Measurements from ENCODE around the gene ZNF618.
"Not testable (repeated sequence)": the region's sequence is repeated elsewhere in the genome, so short reads cannot be mapped to it uniquely, and the experiment has no call there.

Gene ZNF618

DNA sequence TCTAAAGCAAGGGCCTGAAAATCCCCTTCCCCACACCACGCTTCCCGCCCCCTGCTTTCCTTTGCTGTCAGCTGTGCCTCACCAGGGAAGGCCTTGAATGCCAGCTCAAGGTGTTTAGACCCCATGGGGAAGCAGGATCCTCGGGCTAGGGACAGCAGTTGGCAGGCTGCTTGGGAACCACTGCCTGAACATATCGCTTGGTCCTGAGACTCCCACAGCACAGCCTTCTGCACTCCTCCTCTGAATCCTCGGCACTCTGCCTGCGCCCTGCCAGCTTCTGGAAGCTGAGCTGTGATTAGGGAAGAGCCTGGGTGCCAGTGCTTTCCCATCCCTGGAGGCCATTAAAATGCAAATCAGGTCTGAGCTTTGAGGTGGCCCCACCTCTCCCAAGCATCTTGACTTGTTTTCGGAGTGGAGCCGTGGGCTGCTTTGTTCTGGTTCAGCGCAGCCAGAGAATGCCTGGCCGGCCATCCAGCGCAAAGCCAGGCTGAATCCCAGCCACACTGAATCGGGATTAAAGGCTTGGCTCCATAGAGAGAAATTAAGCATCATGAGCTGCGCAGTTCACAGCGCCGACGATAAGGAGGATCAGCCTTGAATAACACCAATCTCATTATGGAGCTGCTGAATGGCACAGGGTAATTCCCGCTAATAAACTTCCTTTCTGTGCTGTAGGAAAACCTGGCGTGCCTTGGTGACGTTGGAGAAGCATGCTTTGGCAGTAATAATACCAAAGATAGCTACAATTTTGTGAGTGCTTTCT, 162.0 kb downstream of the ZNF618 start:
- DNase-seq (ENCODE audit: low read depth in 2 of 2) = no peak

DNA sequence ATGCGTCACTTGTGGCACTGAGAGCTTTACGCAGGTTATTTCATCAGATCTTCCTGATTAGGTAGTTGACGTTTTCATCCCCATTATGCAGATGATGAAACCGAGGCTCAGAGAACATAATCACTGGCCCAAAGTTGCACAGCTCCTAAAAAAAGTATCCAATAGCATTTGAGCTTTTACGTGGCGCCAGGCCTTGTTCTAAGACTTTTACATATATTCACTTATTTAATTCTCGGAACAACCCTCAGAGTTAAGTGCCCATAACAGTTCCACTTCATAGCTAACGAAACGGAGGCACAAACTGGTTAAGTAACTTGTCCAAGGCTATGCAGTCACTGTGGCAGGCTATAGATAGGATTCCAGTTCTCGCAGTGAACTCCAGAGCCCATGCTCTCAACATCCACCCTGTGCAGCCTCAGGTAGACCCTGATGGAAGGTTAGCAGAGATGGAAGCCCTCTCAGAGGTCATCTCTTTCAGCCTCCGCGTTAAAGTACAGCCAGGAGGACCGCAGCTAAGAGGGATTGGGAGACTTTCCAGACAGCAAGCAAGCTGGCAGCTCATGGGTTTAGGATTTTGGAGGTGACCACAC, 162.7 kb downstream of the ZNF618 start:
- no peak for DNase-seq (ENCODE audit: low read depth in 2 of 2)

DNA sequence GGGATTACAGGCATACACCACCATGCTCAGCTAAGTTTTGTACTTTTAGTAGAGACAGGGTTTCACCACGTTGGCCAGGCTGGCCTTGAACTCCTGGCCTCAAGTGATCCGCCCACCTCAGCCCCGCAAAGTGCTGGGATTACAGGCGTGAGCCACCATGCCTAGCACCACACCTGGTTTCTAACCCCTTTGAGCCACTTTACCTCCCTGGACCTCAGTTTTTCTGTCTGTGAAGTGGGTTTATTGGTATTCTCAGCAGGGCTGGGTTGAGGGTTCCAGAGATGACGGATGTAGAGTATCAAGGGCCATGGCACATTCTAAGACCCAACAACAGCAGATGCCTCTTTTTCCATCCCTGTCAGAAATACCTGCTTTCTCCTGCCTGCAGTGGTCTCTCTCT, 163.4 kb downstream of the ZNF618 start:
- DNase-seq (ENCODE audit: low read depth in 2 of 2) = no peak

DNA sequence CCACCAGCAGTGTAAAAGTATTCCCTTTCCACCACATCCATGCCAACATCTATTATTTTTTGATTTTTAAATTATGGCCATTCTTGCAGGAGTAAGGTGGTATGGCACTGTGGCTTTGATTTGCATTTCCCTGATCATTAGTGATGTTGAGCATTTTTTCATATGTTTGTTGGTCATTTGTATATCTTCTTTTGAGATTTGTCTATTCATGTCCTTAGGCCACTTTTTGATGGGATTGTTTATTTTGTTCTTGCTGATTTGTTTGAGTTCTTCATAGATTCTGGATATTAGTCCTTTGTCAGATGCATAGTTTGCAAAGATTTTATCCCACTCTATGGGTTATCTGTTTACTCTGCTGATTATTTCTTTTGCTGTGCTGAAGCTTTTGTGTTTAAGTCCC, 167.6 kb downstream of the ZNF618 start:
- not testable (repeated sequence) for DNase-seq (ENCODE audit: low read depth in 2 of 2)

DNA sequence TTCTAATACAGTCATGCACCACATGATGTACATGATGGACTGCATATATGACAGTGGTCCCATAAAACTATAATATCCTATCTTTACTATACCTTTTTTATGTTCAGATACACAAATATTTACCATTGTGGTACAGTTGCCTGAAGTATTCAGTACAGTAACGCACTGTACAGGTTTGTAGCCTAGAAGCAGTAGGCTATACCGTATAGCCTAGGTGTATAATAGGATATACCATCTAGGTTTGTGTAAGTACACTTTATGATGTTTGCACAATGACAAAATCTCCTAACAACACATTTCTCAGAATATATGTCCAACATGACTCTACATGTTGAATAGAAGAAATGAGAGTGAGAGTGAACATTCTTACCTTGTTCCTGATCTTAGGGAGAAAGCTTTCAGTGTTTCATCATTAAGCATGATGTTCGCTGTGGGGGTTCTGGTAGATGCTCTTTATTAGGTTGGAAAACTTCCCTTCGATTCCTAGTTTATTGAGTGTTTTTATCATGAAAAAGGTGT, 170.2 kb downstream of the ZNF618 start:
- DNase-seq (ENCODE audit: low read depth in 2 of 2) = no peak

DNA sequence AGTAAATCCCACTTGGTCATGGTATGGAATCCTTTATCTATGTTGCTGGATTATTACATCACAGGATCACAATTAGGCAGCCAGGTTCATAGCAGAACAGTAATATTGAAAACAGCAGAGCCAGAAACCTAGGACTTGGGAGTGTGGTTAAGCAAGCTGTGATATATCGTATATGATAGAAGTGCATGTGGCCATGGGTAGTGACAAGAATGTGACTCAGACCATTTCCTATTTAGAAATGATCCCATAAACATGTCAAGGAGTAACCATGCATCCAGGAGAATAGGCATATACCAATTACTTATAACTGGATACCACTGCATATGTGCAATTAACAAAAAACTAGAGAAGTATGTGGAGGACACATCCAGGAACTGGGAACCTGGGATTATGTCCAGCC, 170.8 kb downstream of the ZNF618 start:
- DNase-seq (ENCODE audit: low read depth in 2 of 2) = no peak

DNA sequence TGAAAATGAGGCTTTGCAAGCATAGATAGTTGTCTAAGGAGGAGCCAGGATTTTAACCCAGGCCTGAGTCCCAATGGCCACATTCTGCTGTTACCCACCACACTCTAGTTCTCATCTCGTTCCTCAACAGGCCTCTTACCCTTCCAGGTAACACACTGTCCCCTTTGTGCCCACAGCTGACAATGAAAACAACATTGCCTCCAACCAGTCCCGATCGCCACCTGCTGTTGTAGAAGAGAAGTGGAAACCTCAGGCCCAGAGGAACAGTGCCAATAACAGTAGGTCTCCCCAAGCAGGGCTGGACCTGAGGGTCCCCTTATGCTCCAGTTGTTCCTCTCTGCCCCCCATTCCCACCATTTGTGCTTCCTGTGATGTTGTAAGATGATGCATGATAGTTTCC, 171.6 kb downstream of the ZNF618 start:
- DNase-seq (ENCODE audit: low read depth in 2 of 2) = no peak

DNA sequence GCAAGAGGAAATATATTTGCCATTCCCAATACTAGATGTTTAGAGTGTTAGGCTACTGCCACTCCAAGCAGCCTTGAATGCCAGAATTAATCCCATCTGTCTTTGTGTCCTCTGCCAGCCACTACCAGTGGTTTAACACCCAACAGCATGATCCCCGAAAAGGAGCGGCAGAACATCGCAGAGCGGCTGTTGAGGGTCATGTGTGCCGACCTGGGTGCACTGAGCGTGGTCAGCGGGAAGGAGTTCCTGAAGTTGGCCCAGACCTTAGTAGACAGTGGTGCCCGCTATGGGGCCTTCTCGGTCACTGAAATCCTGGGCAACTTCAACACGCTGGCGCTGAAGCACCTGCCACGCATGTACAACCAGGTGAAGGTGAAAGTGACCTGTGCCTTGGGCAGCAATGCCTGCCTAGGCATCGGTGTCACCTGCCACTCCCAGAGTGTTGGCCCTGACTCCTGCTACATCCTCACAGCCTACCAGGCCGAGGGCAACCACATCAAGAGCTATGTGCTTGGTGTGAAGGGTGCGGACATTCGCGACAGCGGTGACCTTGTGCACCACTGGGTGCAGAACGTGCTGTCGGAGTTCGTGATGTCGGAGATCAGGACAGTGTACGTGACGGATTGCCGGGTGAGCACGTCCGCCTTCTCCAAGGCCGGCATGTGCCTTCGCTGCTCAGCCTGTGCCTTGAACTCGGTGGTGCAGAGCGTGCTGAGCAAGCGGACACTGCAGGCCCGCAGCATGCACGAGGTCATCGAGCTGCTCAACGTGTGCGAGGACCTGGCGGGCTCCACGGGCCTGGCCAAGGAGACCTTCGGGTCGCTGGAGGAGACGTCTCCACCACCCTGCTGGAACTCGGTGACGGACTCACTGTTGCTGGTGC, 172.7 kb downstream of the ZNF618 start:
- DNase-seq (ENCODE audit: low read depth in 2 of 2) = no peak

DNA sequence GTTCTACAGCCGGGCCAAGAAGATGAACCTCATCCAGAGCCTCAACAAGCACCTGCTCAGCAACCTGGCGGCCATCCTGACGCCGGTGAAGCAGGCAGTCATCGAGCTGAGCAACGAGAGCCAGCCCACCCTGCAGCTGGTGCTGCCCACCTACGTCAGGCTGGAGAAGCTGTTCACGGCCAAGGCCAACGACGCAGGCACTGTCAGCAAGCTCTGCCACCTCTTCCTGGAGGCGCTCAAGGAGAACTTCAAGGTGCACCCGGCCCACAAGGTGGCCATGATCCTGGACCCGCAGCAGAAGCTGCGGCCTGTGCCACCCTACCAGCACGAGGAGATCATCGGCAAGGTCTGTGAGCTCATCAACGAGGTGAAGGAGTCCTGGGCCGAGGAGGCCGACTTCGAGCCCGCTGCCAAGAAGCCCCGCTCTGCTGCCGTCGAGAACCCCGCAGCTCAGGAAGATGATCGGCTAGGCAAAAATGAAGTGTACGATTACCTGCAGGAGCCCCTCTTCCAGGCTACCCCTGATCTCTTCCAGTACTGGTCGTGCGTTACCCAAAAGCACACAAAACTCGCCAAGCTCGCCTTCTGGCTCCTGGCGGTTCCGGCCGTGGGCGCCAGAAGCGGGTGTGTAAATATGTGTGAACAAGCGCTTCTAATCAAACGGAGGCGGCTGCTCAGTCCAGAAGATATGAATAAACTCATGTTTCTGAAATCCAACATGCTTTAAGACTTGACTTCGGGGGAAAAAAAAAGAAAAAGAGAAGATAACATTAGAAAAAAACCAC, 173.5 kb downstream of the ZNF618 start:
- DNase-seq (ENCODE audit: low read depth in 2 of 2) = no peak

DNA sequence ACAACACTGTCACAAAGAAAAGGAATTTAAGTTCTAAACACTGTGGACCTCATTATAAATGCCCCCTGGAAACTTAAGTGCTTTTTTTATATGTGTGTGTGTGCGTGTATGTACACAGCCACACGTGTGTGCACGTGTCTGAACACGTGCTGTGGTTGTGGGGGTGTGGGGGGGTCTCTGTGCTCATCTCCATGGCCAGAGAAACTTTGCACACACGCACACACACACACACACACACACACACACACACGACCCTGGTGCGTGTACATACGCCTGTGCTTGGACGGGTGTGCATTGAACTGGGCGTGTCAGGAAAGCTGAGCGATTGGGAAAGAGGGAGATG, 174.1 kb downstream of the ZNF618 start:
- DNase-seq (ENCODE audit: low read depth in 2 of 2) = no peak

DNA sequence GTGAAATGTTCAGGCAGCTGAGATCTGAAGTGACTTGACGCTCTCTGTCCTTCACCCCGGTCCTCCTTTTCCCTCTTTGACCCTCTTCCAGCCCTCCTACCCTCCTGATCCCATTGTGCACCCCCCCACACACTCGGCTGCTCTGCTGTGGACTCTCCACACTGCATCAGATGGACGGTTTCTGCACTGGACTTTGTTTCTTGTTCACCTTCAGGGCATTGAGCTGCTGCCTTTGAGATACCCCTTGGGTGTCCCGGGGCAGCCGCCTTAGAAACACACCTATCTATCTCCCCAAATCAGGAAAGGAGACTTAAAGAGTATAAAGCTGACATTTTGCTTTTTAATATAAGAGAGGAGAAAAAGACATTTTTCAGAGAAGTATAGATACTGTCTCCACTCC, 174.5 kb downstream of the ZNF618 start:
- no peak for DNase-seq (ENCODE audit: low read depth in 2 of 2)

DNA sequence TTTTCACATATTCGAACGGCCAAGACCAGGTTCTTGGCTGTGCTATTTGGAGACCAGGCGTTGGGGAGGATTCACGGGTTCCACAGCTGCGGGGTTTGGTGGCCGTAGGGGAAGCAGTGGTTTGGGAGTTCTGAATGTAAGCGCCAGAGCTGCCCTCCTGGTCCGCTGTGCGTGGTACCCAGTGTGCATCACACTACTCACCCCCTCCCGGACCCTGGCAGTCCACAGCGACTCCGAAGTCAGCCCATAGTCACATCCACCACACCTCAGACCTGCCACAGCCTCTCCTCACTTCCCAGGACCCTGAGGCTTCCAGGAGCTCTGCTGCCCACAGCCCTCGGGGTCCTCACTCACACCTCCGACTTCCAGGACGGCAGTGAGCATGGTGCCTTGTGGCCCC, 175.2 kb downstream of the ZNF618 start:
- DNase-seq (ENCODE audit: low read depth in 2 of 2) = no peak

DNA sequence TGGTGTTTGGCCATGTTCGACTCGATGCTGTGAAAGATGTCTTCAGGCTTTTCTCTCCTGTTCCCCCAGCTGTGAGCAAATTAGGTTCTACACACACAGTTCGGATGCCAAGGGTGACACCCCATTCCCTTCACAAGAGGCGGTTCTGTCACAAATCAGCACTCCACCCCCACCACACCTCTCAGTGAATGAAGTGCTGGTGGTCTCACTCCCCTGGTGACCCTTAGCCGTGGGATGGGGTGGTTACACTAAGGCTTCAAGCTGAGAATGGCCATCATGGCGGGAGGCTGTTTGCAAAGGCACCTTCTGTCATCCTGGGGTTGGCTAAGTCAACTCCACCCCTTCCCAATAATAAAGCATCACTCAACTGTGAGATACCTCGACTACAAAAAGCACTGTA, 175.6 kb downstream of the ZNF618 start:
- no peak for DNase-seq (ENCODE audit: low read depth in 2 of 2)

DNA sequence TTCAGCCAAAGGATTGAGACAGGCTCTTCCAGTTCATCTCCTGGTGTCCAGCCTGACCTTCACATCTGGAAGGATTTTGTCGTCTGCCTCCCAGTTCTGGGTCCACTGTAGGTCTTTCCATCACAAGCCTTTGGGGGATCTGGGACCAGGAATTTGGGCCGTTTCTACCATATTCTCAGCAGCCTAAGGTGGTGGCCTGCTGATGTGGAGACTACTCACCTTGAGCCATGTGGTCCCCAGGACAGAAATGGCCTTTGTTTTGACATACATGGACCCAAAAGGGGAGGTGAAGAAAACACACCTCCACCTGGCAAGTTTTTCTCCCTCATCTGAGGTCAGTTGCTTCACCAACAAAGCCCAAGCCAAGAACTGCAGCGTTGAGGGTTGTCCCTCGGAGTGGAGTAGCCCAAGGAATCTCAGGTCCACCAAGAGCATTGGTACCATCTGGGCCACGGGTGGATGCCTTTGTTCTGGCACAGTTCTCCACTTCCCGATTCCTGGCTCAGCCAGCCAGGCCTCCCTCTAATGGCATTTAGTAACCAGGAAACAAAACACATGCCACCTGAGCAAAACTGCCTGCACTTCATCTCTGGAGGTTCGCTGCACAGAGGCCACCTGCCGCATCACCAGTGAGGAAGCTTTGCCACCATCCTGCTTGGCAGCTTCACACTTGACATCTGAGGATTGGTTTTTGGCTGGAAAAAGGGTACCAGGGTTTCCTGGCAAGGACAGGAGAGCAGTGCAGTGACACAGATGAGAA, 177.3 kb downstream of the ZNF618 start:
- no peak for DNase-seq (ENCODE audit: low read depth in 2 of 2)

DNA sequence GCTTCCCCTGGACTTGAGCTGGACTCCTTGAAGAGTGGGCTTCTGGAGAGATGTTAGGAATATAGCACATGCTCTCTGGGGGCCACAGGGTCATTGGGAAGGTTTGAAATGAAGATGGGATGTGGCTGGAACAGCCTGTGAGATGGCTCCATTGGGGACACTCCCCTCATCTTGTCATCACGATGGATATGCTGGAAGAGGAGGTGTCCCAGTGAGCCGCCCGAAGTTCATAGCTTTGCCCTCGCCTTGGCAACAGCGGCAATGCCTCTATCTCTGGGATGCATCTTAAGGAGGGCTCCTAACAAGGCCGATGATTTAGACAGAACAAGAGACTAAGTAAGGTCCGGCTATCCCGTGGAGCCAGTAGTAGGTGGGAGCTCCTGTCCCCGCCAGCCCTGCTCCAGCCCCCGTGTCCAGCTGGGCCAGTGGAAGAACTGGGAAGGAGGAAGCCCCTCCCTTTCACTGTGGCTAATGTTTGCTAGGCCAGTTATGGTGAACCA, 178.1 kb downstream of the ZNF618 start:
- DNase-seq (ENCODE audit: low read depth in 2 of 2) = no peak

DNA sequence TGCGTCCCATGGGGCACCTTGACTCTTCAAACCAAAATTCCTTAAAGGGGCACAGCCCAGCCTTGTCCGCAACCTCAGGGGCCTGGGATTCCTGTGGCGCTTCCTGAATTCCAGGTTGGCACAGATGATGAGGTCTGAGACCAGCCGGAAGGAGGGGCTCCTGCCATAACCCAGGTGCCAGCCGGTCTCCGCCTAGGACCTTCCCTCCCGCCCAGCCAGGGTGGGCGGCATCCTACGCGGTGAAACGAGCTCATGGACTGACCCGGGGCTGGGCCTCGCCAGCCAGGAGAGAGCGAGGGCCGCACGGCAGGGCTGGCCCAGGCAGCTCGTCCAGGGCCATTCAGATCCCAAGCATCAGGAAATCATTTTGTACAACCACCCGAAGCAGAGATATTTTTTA, 179.0 kb downstream of the ZNF618 start:
- DNase-seq (ENCODE audit: low read depth in 2 of 2) = no peak

DNA sequence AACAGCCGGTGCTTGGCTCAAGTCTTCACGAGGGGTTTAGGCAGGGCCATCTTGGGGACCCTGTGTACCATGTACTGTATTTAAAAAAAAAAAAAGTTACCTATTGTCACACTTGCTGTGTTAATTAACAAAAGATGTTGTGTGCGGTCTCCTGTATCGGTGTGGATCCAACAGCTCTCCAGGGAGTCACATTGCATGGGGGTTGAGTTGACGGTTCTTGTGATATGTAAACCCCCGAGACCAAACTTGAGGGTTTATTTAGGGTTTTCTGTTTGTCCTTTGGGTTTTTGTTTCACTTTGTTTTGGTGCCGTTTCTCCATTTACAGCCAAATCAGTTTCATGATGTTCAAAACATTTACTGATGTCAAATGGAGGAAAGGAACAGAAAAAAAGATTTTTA, 179.8 kb downstream of the ZNF618 start:
- DNase-seq (ENCODE audit: low read depth in 2 of 2) = no peak

DNA sequence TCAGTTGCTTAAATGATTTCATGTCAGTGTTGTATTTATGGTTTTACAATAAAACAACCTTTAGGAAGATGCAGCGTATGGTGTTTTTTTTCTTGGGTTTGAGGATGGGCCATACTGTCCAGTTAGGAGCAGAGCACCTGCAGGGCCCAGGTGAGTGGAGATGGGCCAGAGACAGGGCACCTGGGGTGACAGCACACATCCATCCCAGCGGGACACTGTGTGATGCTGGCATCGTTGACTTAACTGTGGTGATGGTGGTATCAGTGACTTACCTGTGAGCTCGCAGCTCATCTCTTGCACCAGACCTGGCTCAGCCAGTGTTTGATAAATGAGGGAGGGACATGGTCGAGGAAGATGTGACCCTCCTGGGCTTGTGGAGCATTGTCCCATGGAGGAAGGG, 180.4 kb downstream of the ZNF618 start:
- DNase-seq (ENCODE audit: low read depth in 2 of 2) = no peak

DNA sequence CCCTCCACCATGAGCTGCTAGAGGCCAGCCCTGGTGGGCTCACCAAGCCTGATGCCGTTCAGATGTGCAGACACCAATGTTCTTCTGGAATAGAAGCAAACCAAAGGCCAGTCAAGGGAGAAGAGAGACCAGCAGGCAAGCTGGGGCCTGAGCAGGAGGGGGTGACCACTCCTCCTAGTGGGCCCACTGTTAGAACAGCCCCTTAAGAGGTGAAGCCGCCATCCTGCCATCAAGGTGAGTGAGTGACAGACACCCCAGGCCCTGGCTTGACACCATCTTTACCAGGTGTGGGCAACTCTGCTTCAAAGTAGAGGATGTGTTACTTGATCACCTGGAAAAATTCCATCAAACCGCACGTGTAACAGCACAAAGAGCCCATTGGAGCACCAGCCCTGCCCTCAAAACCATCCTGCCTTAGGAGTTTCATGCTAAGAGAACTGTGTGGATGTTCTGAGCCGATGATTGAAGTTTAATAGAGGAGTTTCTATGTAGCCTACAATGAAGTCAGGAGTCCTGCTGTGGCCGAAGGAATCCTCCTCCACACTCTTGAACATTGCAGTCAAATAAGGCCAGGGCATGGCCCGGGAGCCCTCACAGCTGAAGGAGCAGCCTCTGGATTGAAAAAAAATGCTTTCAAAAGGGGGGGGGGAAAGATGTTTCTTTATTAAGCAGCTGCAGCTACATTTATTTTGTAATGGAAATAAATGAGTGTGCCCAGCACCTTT, 181.2 kb downstream of the ZNF618 start:
- DNase-seq (ENCODE audit: low read depth in 2 of 2) = no peak

DNA sequence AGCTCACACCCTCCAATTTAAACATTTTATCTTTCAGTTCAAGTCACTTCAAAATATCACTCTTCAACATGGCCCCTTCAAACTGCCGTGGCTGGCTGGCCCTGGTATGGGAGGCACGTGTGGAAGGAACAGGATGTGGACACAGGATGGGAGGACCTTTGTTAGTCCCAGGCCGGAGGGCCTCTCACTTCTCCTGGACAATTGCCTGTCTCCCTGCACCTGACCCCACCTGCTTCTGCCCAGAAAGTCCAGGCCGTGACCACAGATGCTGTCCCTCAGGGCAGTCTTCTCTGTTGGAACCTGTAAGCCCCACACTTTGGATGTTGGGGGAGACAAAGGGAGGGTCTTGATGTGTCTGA, 182.6 kb downstream of the ZNF618 start:
- no peak for DNase-seq (ENCODE audit: low read depth in 2 of 2)

All from stimulated activated CD4-positive, alpha-beta T cell treated with anti-CD3 and anti-CD28 coated beads, Interleukin-12 subunit alpha, Interleukin-12 subunit beta, amount 100 ng/mL, for 24 hours (primary cell).